Ovary (tissue), 9 donors: ENCODE data around the gene DENND4C. TPM values are rescaled to one million over a fixed set of nuclear protein-coding genes. Genes with fewer than 3 reads are reported as not detected.

ENCODE experiments used
- DNase-seq, 5 donors: peaks; one replicate each; pipeline ENCODE4 v3.0.0-alpha.2; 2019 to 2020
- H3K27ac ChIP-seq, 2 donors: fragments of 200-600 bp; one replicate each; pipeline versions ENCODE4 v1.5.1 to v1.8.0; 2019 to 2022
- H3K27me3 ChIP-seq: fragments of 200-600 bp; one replicate; pipeline ENCODE4 v1.8.0; 2022
- H3K36me3 ChIP-seq: fragments of 200-600 bp; sonication (generic); one replicate; pipeline ENCODE4 v1.5.1; 2019
- H3K4me1 ChIP-seq: one replicate; pipeline ENCODE4 v1.8.1; 2013; ENCODE audit warnings: mild to moderate bottlenecking, moderate library complexity; ENCODE audit not compliant: insufficient read depth
- H3K4me3 ChIP-seq: fragments of 200-600 bp; sonication (generic); one replicate; pipeline ENCODE4 v1.5.1; 2017
- H3K9me3 ChIP-seq, 2 donors: fragments of 200-600 bp in 1 of 2; sonication (generic) in 1 of 2; one replicate each; pipeline versions ENCODE4 v1.5.1 to v1.8.1; 2013 to 2019; ENCODE audit warnings: mild to moderate bottlenecking in 1 of 2, moderate library complexity in 1 of 2
- EP300 ChIP-seq: sonication (generic); formaldehyde crosslinking; IDR thresholded peaks from one replicate; pipeline ENCODE4 v1.6.1; 2017; ENCODE audit warnings: antibody characterized with exemption
- POLR2A ChIP-seq: fragments of 450-650 bp; IDR thresholded peaks from one replicate; pipeline ENCODE4 v1.6.1; 2017; ENCODE audit warnings: antibody characterized with exemption, mild to moderate bottlenecking, moderate library complexity
- WGBS, 3 donors: extraction: QIAGEN DNeasy Blood & Tissue Kit in 1 of 3; methylation state at CpG; one replicate each; pipeline versions ENCODE4 v1.1.5 to v1.1.7; 2013 to 2017; 5-methylcytosine and 5-hydroxymethylcytosine counted together
- intact Hi-C, 4 donors: fragments of 100-400 bp; cut with DNase I; formaldehyde crosslinking; loops; one replicate each; pipeline versions ENCODE4 v1.11.0 to v1.15.1; 2022 to 2023
- polyA plus RNA-seq, 2 donors: library from polyadenylated mRNA; stranded (reverse); fragments of 200-250 nt in 1 of 2; fragments of 350-450 nt in 1 of 2; fragmentation: Illumina TruSeq in 1 of 2; extraction: RNeasy Lipid Tissue Mini Kit (QIAGEN cat#74804) in 1 of 2; gene quantifications; one replicate each; pipeline ENCODE4 v1.2.3, GENCODE V29; 2013 to 2014
- total RNA-seq, 7 donors: library from RNA; depleted of rRNA in 2 of 7; stranded (reverse); fragments of >200 nt in 2 of 7; fragmentation: NEBNext Ultra II Directional in 3 of 7; extraction: Animal tissue kit (Norgen Biotek cat#: 25700) in 3 of 7; gene quantifications; one replicate each; pipeline versions ENCODE4 v1.1.0 to v1.2.4, GENCODE V29; 2016 to 2023
- TF ChIP-seq, protein P1 (sequence below), 3 donors: fragments of 450-650 bp in 2 of 3; fragments of 200-600 bp in 1 of 3; IDR thresholded peaks; one replicate each; pipeline versions ENCODE4 v1.5.1 to v1.8.0; 2016 to 2022; ENCODE audit warnings: antibody characterized with exemption in 3 of 3, mild to moderate bottlenecking in 1 of 3
- donor health status: DM: no; HTN: no; CAD: no; lungs with moderate emphysema.
- donor health status: DM: no; HTN: no; CAD: no.
- donor health status: Bipolar disorder and iron deficiency.
- donor health status: DM: yes; HTN: yes; CAD: no.
- donor health status: DM: no; HTN: no; CAD: no.
- donor health status: DM: yes; HTN: yes; CAD: no.

The DENND4C gene
- total and polyA plus RNA-seq, 9 donors = 18.7 to 83.9 (median 58.6) TPM

- intact Hi-C loops = no loop called here
- H3K27me3 ChIP-seq = no peaks in the 10 kb centered on the region
- no peak for TF ChIP-seq EP300
- no peak for TF ChIP-seq POLR2A
- TF ChIP-seq, protein P1, sequence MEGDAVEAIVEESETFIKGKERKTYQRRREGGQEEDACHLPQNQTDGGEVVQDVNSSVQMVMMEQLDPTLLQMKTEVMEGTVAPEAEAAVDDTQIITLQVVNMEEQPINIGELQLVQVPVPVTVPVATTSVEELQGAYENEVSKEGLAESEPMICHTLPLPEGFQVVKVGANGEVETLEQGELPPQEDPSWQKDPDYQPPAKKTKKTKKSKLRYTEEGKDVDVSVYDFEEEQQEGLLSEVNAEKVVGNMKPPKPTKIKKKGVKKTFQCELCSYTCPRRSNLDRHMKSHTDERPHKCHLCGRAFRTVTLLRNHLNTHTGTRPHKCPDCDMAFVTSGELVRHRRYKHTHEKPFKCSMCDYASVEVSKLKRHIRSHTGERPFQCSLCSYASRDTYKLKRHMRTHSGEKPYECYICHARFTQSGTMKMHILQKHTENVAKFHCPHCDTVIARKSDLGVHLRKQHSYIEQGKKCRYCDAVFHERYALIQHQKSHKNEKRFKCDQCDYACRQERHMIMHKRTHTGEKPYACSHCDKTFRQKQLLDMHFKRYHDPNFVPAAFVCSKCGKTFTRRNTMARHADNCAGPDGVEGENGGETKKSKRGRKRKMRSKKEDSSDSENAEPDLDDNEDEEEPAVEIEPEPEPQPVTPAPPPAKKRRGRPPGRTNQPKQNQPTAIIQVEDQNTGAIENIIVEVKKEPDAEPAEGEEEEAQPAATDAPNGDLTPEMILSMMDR (IDR thresholded peaks at IDR 0.05) = no peak
Measured at GRCh38 chr9:19290103-19290502, 59.6 kb downstream of the DENND4C start.

DNA sequence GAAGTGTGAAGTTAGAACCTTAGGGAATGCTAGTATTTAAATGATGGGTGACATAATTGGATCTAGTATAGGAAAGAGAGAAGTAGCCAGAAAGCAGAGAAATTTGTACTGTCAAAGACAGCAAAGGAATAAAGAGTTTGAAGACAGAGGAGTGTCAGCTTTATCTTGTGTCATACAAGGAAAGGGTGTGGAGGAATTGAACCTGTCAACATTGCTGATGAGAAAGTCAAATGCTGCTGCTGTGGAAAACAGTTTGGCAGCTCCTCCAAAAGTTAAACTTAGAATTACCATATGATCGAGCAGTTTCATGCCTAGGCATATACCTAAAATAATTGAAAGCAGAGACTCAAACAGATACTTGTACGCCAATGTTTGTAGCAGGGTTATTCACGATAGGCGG lies 63.7 kb downstream of the DENND4C start:
- no peaks in the 10 kb centered on the region for H3K27me3 ChIP-seq
- TF ChIP-seq EP300 = no peak
- TF ChIP-seq, protein P1 (IDR thresholded peaks at IDR 0.05) = no peak
- no peak for TF ChIP-seq POLR2A
- H3K36me3 ChIP-seq = no peaks in the 10 kb centered on the region
- no peaks in the 10 kb centered on the region for H3K9me3 ChIP-seq
- H3K4me1 ChIP-seq = no peaks in the 10 kb centered on the region
- intact Hi-C loops = no loop called here
- H3K4me3 ChIP-seq = no peak overlapping the region
- DNase-seq = no peak
- WGBS, 3 donors = 95 to 96% (median 95%) methylated on average over 4 of the region's 4 CpGs
- no peak overlapping the region for H3K27ac ChIP-seq

More at GRCh38 chr9:19290103-19290502, 59.6 kb downstream of the DENND4C start:
- H3K9me3 ChIP-seq = no peaks in the 10 kb centered on the region
- DNase-seq = no peak
- H3K4me1 ChIP-seq = peaks cover 8% of the 10 kb centered on the region
- H3K36me3 ChIP-seq = no peaks in the 10 kb centered on the region
- H3K4me3 ChIP-seq = no peak overlapping the region
- no peak overlapping the region for H3K27ac ChIP-seq

- WGBS, 3 donors = 86 to 92% (median 91%) methylated on average over 2 of the region's 2 CpGs
- no peaks in the 10 kb centered on the region for H3K4me1 ChIP-seq
- no peaks in the 10 kb centered on the region for H3K36me3 ChIP-seq
- DNase-seq = no peak
- H3K27ac ChIP-seq = no peak overlapping the region
- intact Hi-C loops = no loop called here
- no peak for TF ChIP-seq EP300
- TF ChIP-seq, protein P1 (IDR thresholded peaks at IDR 0.05) = no peak
- TF ChIP-seq POLR2A = no peak
- H3K27me3 ChIP-seq = no peaks in the 10 kb centered on the region
- no peaks in the 10 kb centered on the region for H3K9me3 ChIP-seq
- H3K4me3 ChIP-seq = no peak overlapping the region
Measured at GRCh38 chr9:19298436-19299000, 68.0 kb downstream of the DENND4C start.

- Histone ChIP-seq H3K36me3 (no peaks in the 10 kb centered on the region), H3K4me1 (no peaks in the 10 kb centered on the region), H3K27ac (no peak overlapping the region), H3K27me3 (no peaks in the 10 kb centered on the region), H3K4me3 (no peak overlapping the region), H3K9me3 (no peaks in the 10 kb centered on the region)
- intact Hi-C loops = no loop called here
- WGBS, 3 donors = 92 to 100% (median 97%) methylated on average over 1 of the region's 1 CpG
- DNase-seq = no peak
- no peak for TF ChIP-seq EP300
- TF ChIP-seq, protein P1 (IDR thresholded peaks at IDR 0.05) = no peak
- TF ChIP-seq POLR2A = no peak
Measured at GRCh38 chr9:19303216-19303615, 72.7 kb downstream of the DENND4C start.
